ENCODE results near the gene HTT.
"Not testable (repeated sequence)": the region's sequence is repeated elsewhere in the genome, so short reads cannot be mapped to it uniquely, and the experiment has no call there.

Gene HTT

GRCh38 chr4:3124070-3124767, 49.7 kb downstream of the HTT start:
- no peak for DNase-seq

- DNase-seq = no peak
Measured at GRCh38 chr4:3127112-3127511, 52.6 kb downstream of the HTT start.

GRCh38 chr4:3128058-3128457, 53.6 kb downstream of the HTT start:
- DNase-seq = no peak

- DNase-seq = no peak
Measured at GRCh38 chr4:3128976-3129375, 54.5 kb downstream of the HTT start.

GRCh38 chr4:3130201-3130600, 55.7 kb downstream of the HTT start:
- DNase-seq = no peak

- no peak for DNase-seq
Measured at GRCh38 chr4:3130826-3131225, 56.3 kb downstream of the HTT start.

- no peak for DNase-seq
Measured at GRCh38 chr4:3134201-3134600, 59.7 kb downstream of the HTT start.

GRCh38 chr4:3135155-3136011, 60.9 kb downstream of the HTT start:
- DNase-seq = no peak

- no peak for DNase-seq
Measured at GRCh38 chr4:3136454-3136853, 62.0 kb downstream of the HTT start.

- DNase-seq = no peak
Measured at GRCh38 chr4:3137908-3138307, 63.4 kb downstream of the HTT start.

GRCh38 chr4:3145234-3145924, 70.9 kb downstream of the HTT start:
- no peak for DNase-seq

- no peak for DNase-seq
Measured at GRCh38 chr4:3148926-3149325, 74.4 kb downstream of the HTT start.

GRCh38 chr4:3151238-3151637, 76.8 kb downstream of the HTT start:
- not testable (repeated sequence) for DNase-seq

- no peak for DNase-seq
Measured at GRCh38 chr4:3157366-3157765, 82.9 kb downstream of the HTT start.

- DNase-seq = no peak
Measured at GRCh38 chr4:3158841-3159240, 84.4 kb downstream of the HTT start.

- no peak for DNase-seq
Measured at GRCh38 chr4:3160438-3160837, 86.0 kb downstream of the HTT start.

- DNase-seq = not testable (repeated sequence)
Measured at GRCh38 chr4:3161044-3161443, 86.6 kb downstream of the HTT start.

- not testable (repeated sequence) for DNase-seq
Measured at GRCh38 chr4:3166434-3166833, 92.0 kb downstream of the HTT start.

- DNase-seq = no peak
Measured at GRCh38 chr4:3168029-3168428, 93.5 kb downstream of the HTT start.

- no peak for DNase-seq
Measured at GRCh38 chr4:3174371-3175338, 100.2 kb downstream of the HTT start.

GRCh38 chr4:3176367-3177229, 102.1 kb downstream of the HTT start:
- no peak for DNase-seq

GRCh38 chr4:3177426-3177825, 102.9 kb downstream of the HTT start:
- no peak for DNase-seq
